ENCODE data around the gene CYFIP2.

- TF ChIP-seq CTCF (IDR thresholded peaks at IDR 0.05; ENCODE audit: insufficient read depth, low read length) (no peak), POLR2AphosphoS5 (IDR thresholded peaks at IDR 0.05; ENCODE audit: low read depth) (no peak)
These were observed 4.8 kb downstream of the CYFIP2 start for GRCh38 chr5:157270771-157271170.

Data from HL-60 (cell line).